IPS DF 19.7 (cell line): ENCODE results near the gene C7orf57.

Experiments
- DNase-seq: peaks from one replicate; pipeline ENCODE4 v3.0.0-alpha.2; 2013; ENCODE audit warnings: low read depth, low spot score

The C7orf57 gene

GRCh38 chr7:48109848-48110663 lies 74.7 kb downstream of the C7orf57 start:
- DNase-seq, result no peak

- no peak for DNase-seq
Measured at GRCh38 chr7:48110868-48111267, 75.5 kb downstream of the C7orf57 start.
